HG02588 (cell line): ENCODE measurements around the gene TUBGCP5.

Source experiments
- ATAC-seq: cut with Tn5 transposase; IDR thresholded peaks from one replicate; pipeline ENCODE4 v1.9.1; 2021; ENCODE audit warnings: mild to moderate bottlenecking, moderate library complexity; ENCODE audit not compliant: unreplicated experiment

Gene TUBGCP5

GRCh38 chr15:22954798-22955543 lies 84.4 kb downstream of the TUBGCP5 start:
- no peak for ATAC-seq

- no peak for ATAC-seq
These were observed 85.0 kb downstream of the TUBGCP5 start for GRCh38 chr15:22954326-22954725.

GRCh38 chr15:22952796-22953579 lies 86.4 kb downstream of the TUBGCP5 start:
- no peak for ATAC-seq

GRCh38 chr15:22951381-22952280 lies 87.7 kb downstream of the TUBGCP5 start:
- no peak for ATAC-seq

GRCh38 chr15:22951031-22951380 lies 88.4 kb downstream of the TUBGCP5 start:
- no peak for ATAC-seq

- no peak for ATAC-seq
These were observed 88.9 kb downstream of the TUBGCP5 start for GRCh38 chr15:22950256-22950990.
